Measurements from ENCODE around the gene KLF16.

Gene KLF16

GRCh38 chr19:1845642-1846041 lies 17.7 kb downstream of the KLF16 start:
- DNase-seq (ENCODE audit: low read depth, low spot score), result no peak
- no peak overlapping the region for H3K27ac ChIP-seq

DNA sequence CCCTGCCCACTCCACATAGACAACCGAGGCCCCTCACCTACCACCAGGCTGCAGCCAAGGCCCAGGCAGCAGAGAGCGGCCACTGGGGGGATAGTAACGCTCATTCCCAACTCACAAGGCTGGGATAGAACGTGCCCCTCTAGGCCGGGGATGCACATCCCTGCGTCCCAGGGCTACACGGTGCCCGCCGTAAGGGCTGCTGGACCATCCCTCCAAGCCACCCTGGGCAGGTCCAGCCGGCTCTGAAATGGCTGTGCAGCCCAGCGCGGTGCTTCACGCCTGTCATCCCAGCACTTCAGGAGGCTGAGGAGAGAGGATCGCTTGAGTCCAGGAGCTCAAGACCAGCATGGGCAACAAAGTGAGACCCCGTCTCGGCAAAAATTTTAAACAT lies 18.3 kb downstream of the KLF16 start:
- H3K27ac ChIP-seq, result no peak overlapping the region
- no peak for DNase-seq (ENCODE audit: low read depth, low spot score)

DNA sequence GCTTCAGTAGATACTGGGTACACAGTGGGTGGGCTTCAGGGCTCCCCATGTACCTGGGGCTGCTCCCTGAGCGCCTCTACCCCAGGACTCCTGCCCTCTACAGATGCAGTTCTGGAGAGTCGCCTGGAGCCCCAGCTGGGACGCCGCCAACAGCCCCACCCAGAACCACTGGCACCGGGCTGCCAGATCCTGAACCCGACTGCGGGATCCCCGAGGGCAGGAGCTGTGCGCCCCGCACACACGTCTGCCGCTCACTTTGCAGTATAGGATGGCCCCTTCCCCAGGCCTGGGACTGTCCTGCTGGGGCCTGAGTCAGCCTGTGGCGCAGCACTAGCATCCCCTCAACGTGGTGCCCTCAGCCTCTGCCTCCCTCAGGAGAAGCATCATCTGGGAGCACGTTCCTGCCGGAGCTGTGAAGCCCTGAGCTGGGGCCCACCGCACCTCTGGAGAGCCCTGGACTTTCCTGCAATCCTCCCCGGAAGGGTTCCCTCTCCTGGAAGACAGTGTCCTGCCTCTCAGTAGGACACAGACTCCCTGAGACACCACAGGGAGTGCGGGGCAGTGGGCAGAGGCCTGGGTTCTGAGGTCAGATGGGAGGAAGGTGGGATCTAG lies 18.8 kb downstream of the KLF16 start:
- no peak for DNase-seq (ENCODE audit: low read depth, low spot score)
- H3K27ac ChIP-seq, result no peak overlapping the region

- no peak overlapping the region for H3K27ac ChIP-seq
- DNase-seq (ENCODE audit: low read depth, low spot score), result no peak
Observed at GRCh38 chr19:1843646-1844394, 19.6 kb downstream of the KLF16 start.

DNA sequence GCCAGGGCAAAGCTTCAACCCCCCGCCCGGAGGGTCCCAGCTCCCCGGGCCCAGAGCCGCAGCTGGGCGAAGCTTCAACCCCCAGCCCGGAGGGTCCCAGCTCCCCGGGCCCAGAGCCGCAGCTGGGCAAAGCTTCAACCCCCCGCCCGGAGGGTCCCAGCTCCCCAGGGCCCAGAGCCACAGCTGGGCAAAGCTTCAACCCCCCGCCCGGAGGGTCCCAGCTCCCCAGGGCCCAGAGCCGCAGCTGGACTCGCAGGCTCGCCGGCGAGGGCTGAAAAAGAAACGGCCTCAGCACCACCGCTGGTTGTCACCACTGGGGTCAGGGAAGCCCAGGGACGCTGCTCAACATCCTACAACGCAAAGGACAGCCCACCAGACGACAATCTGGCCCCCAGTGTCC lies 20.3 kb downstream of the KLF16 start:
- no peak for DNase-seq (ENCODE audit: low read depth, low spot score)
- no peak overlapping the region for H3K27ac ChIP-seq

DNA sequence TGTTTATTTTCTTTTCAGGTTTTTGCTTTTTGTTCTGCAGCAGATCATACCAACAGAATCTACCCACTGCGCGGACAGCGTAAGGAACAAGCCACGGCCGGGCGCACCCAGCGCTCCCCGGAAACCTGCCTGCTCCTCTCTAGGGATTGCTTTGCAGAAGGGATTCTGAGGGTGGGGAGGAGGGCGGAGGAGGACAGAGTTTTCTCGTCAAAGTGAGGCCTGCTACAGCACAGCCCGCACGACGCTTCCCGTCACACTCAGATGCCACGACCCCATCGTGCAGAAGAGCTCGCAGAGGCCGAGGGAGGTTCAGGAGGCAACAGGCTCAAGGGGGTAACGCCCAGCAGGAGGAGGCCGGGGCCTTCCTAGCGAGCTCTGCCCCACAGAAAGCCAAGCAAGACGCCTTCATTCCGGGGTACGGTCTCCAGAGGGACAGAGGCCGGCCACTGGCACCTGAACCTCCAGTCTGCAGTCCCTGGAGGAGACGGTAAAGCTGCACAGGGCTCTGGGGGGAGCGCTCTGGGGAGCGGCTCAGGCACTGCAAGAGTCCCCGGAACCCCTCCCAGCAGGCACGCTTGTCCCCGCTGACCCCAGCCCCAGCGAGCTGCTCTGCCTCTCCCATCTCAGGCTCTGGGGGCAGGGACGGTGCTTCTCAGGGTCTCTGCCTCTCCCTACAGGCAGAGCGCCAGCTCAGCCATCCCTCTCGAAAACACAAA lies 22.0 kb downstream of the KLF16 start:
- no peak overlapping the region for H3K27ac ChIP-seq

DNA sequence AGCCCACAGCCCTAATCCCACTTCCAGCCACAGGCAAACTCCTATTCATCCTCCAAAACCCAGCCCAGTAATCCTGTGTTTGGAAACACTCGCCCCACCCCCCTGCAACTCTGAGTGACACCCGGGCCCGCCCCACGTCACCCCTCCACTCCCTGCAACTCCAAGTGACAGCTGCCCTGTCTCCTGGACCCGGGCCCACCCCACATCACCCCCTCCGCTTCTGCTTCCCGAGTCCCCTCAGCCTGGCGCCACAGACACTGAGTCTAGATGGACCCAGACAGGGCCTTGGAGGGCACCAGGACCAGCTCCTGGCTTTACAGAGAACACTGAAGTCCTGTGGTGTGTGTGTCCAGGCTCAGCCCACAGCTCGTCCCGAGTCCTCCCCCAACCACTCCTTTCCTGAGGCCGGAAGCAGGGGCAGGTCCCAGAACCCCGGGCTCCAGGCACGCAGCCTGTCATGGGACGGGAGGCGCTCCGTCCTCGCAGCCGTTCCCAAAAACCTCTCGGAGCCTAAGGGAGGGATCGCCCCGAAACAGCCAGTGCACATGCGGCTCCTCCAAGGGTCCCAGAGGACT lies 22.8 kb downstream of the KLF16 start:
- DNase-seq (ENCODE audit: low read depth, low spot score), result no peak

More for the DNA sequence above, 22.0 kb downstream of the KLF16 start:
- no peak for DNase-seq (ENCODE audit: low read depth, low spot score)

DNA sequence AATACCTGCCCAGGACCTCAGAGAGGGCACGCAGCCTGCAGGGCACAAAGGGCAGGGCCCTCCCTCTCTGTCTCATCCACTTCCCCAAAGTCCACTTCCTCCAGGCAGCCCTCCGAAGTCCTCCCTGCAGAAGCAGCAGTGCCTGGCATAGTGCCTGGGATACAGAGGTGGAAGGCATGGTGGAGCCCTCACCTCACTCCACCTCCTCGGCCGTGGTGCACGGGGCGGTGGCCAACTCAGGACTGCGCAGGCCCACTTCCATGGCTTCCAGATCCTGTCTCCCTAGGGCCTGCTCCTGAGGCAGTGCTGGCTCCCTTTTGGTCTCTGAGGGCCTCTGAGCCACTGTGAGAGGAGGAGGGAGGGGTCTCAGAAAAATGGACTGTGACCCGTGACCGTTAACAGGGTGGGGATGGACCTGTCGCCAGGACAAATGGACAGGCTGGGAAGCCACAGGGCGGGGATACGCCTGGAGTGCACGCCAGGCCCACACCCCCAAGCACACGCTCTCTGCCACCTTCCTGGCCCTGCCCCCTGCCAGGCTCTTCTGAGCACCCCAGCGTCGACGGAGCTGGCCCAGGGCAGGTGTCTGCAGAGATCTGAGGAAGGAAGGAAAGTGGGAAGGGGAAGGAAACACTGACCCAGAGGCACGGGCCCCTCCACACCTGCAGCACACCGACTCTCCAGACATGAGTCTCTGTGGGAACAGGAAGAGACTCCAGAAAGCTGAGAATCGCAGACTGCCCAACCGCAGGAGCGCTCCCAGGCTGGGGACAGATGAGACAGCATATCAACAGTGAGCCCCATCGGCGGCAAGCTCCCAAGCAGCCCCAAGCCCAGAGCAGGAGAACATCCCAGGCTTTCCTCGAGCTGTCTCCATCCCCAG lies 23.5 kb downstream of the KLF16 start:
- DNase-seq (ENCODE audit: low read depth, low spot score), result no peak
- H3K27ac ChIP-seq, result no peak overlapping the region

More for the DNA sequence above, 22.8 kb downstream of the KLF16 start:
- no peak overlapping the region for H3K27ac ChIP-seq

DNA sequence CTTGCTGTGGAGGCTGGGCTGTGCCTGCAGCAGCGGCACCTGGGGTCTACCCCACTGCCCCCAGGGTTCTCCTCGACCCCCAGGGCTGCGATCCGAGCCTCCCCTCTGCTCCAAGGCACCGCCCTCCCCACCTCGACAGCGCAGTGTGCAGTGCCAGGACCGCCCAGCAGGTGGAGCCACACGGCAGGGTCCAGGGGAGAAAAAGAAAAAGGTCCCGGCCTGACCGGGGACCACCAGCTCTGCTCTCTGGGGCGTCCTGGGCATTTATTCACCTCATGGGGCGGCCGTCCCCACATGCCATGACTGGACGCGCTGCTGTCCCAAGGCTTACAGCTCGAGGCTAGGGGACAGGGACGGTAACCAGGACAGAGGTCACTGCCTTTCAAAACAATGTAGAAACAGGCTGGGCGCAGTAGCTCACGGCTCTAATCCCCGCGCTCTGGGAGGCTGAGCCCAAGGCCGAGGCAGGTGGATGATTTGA lies 25.7 kb downstream of the KLF16 start:
- no peak for DNase-seq (ENCODE audit: low read depth, low spot score)
- no peak overlapping the region for H3K27ac ChIP-seq

DNA sequence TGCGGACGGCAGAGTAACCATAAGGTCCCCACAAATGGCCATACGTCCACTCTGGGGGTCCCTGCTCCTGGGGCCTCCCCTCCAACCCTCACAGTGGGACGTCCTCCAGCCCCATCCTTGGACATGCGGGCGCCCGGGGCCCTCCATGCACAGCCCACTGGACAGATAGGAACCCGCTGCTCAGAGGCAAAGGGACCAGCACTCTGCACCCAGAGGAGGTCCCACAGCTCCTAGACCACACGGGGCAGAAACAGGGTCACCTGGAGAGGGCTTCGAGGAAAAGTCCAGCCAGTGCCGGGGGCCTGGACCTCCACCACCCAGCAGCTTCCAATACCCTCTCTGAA lies 26.2 kb downstream of the KLF16 start:
- DNase-seq (ENCODE audit: low read depth, low spot score), result no peak
- H3K27ac ChIP-seq, result no peak overlapping the region

- no peak for DNase-seq (ENCODE audit: low read depth, low spot score)
- no peak overlapping the region for H3K27ac ChIP-seq
Observed at GRCh38 chr19:1836458-1837221, 26.7 kb downstream of the KLF16 start.

- DNase-seq (ENCODE audit: low read depth, low spot score), result no peak
- H3K27ac ChIP-seq, result no peak overlapping the region
Observed at GRCh38 chr19:1833540-1833939, 29.8 kb downstream of the KLF16 start.

DNA sequence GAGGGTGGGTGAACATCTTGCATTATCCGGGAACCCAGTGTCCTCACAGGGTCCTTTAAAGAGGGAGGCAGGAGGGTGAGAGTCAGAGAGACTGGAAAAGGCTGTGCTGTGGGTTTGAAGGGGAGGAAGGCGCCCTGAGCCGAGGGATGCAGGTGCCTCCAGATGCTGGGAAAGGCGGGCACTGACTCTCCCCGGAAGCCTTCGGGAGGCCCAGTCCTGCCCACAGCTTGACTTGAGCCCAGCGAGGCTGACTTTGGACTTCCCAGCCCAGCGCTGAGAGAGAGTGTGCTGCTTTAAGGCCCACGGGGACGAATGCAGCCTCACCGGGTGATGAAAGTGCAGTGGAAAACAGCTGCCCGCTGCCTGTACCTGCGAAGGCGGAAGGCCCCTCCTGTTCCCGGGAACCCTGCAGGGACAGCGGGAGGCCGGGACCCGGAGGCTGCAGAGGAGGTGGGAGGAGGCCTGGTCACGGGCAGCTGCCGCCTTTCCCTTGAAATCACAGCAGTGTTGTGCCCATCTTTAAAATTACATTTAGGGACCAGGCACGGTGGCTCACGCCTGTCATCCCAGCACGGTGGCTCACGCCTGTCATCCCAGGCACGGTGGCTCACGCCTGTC lies 31.2 kb downstream of the KLF16 start:
- H3K27ac ChIP-seq, result no peak overlapping the region
- no peak for DNase-seq (ENCODE audit: low read depth, low spot score)

DNA sequence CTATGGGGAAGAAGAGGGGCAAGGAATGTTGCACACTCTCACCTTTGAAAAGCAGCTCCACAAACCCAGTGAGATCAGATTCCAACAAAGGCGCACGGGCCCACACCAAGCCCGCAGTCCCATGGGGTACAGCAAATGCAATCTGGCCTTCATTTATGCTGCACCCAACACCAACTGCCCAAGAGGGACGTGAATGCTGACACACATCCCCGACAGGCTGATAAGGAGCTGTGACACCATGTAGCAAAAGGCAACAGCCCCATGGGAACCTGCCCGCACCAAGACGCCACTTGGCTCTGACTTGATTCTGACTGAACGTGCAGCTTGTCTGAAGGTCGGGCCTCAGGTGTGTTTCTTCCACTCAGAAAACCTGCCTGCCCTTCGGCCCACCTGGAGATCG lies 32.4 kb downstream of the KLF16 start:
- no peak for DNase-seq (ENCODE audit: low read depth, low spot score)
- H3K27ac ChIP-seq, result no peak overlapping the region

GRCh38 chr19:1830568-1830967 lies 32.8 kb downstream of the KLF16 start:
- no peak overlapping the region for H3K27ac ChIP-seq
- no peak for DNase-seq (ENCODE audit: low read depth, low spot score)

GRCh38 chr19:1829958-1830357 lies 33.4 kb downstream of the KLF16 start:
- no peak overlapping the region for H3K27ac ChIP-seq
- DNase-seq (ENCODE audit: low read depth, low spot score), result no peak

DNA sequence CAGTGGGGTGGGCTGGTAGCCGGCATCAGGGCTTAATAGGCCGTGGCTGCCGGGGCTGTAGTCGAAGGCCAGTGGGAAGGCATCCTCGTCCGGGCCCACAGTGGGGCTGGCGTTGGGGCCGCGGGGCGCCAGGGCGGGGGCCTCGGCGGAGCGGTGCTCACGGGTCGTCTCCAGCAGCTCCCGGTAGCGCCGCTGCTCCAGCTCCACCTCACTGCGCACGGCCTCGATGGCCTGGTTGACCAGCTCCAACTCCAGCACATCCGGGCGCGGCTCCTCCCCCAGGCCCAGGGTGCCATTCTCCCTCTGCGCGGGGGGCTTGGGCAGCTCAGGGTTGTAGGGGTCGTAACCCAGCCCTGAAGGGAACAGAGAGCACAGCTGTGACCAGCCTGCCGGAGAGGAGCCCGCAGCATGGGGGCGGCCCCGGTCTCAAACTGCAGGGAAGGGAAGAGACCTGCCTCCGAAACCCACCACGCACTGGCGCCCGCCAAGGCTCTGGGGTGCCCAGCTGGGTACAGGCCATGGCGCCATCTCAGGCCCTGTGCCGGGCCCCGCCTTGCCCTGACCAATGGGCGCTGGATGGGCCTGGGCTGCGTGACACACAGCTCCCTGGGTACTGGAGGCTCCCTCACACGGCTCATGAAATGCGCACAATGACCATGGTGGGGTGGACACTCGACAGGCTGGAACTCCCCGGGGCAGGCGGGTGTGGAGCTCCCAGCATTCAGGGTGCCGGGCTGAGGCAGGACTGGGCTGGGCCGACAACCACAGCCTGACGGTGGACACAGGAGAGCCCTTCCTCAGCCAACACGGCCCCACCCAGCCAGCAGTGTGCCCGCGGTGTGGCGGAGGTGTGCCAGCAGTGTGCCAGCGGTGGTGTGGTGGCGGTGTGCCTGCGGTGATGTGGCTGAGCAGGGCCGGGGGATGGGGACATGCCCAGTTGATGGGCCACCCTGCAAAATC lies 34.8 kb downstream of the KLF16 start:
- no peak overlapping the region for H3K27ac ChIP-seq
- no peak for DNase-seq (ENCODE audit: low read depth, low spot score)

All from epithelial cell of prostate (primary cell).